Measurements from ENCODE around the gene SYT13. TPM values are rescaled to one million over a fixed set of nuclear protein-coding genes. Genes with fewer than 3 reads are reported as not detected.

SYT13 gene
- total RNA-seq, 1 donor, result under 0.01 TPM

DNA sequence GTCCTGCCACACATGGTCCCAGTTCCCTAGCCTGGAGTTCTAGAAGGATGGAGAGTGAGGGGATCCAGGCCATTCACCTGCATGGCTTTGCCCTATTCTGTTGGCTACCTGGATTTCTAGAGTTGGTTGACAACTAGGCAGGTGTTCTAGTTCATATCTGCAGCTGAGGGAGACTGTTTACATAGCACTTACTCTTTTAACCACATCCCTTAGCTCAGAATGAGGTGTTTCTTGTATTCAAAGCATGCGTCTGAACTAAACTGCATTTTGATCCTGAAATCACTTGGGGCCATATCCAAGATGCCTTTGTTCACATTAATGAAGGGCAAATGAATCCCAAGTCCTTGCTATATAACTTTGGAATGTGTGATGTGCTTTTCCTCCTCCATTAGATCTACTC is 60.9 kb downstream of the SYT13 start:
- DNase-seq (ENCODE audit: low read depth in 2 of 3, low spot score in 2 of 3), result no peak

DNA sequence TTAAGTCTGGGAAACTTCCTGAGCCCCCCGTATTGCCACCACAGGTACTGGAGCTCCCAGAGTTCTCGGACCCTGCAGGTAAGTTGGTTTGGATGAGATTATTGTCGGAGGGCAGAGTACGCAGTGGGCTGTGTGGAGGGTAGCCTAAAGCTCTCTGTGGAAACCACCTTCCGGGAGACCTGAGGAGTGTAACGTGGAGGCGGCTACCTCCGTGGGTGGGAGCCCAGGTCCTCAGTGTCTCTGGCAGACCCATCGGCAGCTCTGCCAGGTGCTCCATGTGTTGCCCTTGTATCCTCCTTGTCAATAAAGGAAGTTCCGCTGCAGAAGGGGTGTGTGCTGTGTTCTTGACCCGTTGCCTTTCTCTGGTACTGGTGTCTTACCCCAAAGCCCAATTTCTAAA is 61.4 kb downstream of the SYT13 start:
- no peak for DNase-seq (ENCODE audit: low read depth in 2 of 3, low spot score in 2 of 3)

GRCh38 chr11:45223496-45223895 is 62.6 kb downstream of the SYT13 start:
- no peak for DNase-seq (ENCODE audit: low read depth in 2 of 3, low spot score in 2 of 3)

- no peak for DNase-seq (ENCODE audit: low read depth in 2 of 3, low spot score in 2 of 3)
These were observed 66.7 kb downstream of the SYT13 start for GRCh38 chr11:45219411-45219810.

GRCh38 chr11:45218705-45219104 is 67.4 kb downstream of the SYT13 start:
- DNase-seq (ENCODE audit: low read depth in 2 of 3, low spot score in 2 of 3), result no peak

DNA sequence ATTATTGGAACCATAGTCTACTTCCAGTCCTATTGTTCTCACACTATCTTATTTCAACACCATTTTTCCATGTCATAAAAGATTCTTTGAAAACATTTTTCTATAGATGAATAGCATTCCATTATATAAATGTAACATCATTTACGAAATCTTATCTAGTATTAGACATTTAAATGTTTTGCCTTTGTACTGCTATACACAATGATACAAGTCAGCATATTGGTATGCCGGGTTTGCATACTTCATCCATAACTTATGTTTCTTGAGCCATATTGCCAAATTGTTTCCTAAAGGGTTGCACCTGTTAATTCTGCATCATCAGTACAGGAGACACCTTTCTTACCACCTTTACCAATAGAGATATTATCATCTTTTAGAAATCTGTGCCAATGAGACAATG is 68.2 kb downstream of the SYT13 start:
- DNase-seq (ENCODE audit: low read depth in 2 of 3, low spot score in 2 of 3), result no peak

GRCh38 chr11:45216901-45217300 is 69.2 kb downstream of the SYT13 start:
- no peak for DNase-seq (ENCODE audit: low read depth in 2 of 3, low spot score in 2 of 3)

DNA sequence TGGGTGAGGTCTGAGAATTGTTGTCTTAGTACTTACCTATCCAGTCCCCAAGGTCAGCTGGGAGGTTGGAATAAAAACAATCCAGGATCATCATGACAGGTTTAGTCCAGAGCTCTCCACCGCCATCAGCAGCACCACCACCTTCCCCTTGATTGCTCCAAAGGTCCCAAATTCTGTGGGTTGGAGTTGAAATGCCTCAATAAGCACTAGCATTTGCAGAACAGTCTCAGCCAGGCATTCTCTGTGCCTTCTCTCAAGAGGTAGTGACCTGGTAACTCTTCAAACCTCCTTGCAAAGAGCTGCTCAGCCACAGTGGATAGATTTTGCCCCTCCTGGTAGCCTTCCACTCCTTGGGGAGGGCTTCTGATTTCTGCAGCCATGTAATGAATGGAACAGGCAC is 70.1 kb downstream of the SYT13 start:
- no peak for DNase-seq (ENCODE audit: low read depth in 2 of 3, low spot score in 2 of 3)

DNA sequence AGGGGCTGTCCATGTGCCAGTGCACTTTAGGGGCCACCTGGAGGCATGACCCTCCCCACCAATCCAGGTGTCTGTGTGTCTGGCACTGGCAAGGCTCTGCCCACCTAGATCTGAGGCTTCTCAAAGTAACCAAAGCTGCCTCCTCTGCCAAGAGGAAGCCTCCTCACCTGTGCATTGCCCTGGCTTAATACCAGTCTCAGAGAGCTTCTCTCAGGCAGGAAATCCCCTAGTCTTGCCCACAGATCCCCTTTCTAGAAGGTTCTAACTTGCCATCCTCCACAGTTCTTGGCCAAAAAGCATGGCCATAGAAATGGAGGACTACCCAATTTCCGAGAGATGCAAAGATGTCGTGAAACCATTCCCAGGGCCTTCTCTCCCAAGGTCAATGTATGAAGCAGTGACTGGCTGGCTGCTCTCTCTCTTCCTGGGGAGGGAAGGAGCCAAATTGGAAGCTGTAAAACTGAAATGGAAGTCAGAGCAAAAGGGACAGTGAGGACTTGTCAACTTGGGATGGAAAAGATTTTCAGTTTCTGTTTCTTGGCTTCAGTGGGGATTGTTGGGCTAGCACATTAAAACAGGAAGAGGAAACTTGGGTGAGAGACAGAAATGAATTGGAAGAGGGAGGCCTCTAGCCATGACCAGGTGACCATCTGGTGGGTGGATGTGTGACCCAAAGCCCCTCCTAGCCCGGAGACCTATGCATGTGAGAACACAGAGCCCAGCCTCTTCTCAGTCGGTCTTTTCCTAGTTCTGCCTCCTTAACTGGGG is 70.9 kb downstream of the SYT13 start:
- DNase-seq (ENCODE audit: low read depth in 2 of 3, low spot score in 2 of 3), result no peak

DNA sequence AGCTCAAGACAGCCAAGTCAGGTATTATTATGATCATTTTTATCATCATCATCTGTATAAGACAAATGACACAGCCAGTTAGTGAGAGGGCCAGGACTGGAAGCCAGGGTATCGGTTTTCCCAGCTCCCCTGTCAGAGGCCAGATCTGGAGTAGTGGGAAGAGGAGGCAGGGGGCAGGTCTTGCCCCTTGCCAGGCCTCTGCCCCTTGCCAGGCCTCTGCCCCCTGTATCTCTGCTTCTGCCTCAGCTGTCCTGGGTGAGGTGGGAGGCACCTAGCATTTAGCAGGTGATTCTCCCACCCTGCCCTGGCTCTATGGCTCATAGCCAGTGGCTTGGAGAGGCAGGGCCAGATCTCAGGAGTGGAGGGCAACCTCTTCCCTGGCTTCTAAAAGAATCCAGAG is 72.4 kb downstream of the SYT13 start:
- no peak for DNase-seq (ENCODE audit: low read depth in 2 of 3, low spot score in 2 of 3)

DNA sequence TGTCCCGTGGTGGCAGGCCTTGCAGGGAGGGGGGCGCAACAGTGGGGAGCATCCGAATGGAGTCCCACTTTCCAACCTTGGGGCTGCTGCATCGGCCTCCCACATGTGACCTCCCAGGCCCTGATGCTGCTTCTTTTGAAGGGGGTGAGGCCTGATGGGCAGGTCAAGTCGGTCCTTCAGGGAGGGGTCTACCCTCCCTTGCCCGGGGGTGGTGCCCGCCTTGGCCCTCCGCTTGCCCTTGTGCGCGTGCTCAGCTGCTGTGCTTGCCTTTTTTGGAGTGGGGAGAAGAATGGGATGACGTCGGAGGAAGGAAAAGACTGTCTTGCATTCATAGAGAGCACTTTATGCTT is 72.8 kb downstream of the SYT13 start:
- no peak for DNase-seq (ENCODE audit: low read depth in 2 of 3, low spot score in 2 of 3)

DNA sequence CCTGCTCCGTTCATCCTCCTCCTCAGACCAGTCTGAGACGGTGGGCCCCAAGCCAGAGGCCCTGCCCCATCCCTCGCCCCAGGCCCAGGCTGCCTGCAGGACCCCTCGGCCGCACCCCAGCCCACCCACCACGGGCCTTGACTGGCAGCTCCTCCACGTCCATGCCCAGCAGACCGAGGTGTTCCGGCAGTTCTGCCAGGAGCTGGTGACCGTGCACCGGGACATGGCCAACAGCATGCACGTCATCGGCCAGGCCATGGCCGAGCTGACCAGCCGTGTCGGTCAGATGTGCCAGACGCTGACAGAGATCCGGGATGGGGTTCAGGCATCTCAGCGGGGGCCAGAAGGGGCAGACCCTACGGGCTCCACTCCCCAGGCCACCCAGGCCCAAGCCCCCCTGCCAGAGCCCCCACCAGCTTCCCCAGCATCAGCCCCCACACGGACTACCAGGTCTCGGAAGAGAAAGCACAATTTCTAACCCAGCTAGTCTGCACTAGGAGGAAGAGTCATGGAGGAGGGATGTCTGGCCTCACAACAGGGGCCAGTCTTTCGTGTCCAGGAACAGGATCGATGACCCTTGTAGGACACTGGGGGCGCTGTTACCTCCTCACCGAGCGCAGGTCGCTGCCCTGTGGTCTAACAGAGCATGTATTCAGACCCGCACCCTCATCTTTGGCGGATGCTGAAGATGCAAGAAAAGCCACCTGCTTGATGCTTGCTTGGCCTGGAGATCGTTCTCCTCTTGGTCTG is 73.4 kb downstream of the SYT13 start:
- DNase-seq (ENCODE audit: low read depth in 2 of 3, low spot score in 2 of 3), result no peak

DNA sequence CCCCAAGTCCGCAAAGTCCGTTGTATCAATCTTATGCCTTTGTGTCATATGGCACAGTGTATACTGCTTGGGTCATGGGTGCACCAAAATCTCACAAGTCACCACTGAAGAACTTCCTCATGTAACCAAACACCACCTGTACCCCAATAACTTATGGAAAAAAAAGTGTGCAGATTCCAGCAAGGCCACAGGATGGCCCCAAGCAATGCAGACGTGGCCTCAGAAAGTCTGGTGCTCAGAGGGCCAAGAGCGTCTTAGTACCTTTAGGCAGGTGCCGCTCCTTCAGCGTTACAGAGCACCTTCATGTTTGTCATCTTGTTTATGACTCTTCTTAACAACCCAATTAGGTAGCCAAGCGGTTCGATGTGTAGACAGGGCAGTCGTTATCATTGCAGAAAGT is 74.4 kb downstream of the SYT13 start:
- peak in 1 of 3 donors; percentile 7 for DNase-seq (ENCODE audit: low read depth in 2 of 3, low spot score in 2 of 3)

DNA sequence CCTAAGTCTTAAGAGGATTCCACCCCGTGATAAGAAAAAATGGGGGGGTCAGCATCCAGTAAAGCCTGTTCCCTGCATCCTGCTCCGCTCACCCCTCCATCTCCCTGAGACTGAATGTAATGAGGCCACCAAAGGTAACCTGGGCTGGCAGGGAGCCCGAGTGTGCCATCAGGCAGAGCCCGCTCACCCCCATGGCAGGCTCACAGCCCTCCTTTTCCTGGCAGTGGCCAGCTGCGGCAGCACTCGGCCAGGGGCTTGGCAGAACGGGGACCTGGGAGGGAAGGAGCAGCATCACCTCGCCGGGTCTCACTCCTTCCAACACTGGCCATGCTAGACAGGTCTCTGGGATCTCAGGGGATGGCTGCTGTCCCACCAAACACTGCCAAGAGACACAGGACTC is 75.3 kb downstream of the SYT13 start:
- DNase-seq (ENCODE audit: low read depth in 2 of 3, low spot score in 2 of 3), result no peak

DNA sequence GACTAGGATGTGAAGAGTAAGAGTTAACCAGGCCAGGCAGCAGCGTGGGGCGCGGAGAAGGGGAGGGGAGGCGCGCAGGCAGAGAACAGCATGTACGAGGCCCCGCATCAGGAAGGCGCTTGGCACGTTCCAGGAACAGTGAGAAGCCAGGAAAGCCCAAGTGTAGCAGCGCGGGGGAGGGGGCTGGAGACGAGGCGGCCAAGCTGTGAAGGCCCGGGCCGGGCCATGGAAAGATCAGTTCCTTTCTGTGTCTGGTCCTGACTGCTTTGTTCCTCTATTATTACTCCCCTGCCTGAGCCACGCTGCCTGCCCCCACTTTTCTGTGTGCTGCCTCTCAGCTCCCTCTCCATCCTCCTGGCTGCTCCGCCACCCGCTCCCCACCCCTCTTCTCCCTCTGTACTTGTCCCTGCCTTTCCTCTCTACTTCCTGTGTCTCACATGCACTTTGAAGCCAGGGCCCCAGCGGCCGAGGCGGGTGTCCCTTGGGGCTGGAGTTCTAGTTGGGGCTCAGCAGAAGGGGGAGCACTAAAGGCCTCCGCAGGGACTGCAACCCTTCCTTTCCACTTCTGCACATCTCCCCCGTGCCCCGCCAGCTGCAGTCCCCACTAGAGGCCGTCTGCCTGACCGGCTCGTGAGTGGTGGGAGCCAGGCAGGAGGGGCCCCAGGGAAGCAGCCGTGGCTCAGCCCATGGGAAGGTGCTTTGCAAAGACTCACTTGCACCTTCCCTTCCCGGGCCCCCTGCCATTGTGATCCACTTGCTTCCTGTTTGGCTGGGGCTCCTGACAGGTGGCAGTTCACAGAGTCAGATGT is 76.0 kb downstream of the SYT13 start:
- DNase-seq (ENCODE audit: low read depth in 2 of 3, low spot score in 2 of 3), result peak in 2 of 3 donors; percentile 9 to 43

DNA sequence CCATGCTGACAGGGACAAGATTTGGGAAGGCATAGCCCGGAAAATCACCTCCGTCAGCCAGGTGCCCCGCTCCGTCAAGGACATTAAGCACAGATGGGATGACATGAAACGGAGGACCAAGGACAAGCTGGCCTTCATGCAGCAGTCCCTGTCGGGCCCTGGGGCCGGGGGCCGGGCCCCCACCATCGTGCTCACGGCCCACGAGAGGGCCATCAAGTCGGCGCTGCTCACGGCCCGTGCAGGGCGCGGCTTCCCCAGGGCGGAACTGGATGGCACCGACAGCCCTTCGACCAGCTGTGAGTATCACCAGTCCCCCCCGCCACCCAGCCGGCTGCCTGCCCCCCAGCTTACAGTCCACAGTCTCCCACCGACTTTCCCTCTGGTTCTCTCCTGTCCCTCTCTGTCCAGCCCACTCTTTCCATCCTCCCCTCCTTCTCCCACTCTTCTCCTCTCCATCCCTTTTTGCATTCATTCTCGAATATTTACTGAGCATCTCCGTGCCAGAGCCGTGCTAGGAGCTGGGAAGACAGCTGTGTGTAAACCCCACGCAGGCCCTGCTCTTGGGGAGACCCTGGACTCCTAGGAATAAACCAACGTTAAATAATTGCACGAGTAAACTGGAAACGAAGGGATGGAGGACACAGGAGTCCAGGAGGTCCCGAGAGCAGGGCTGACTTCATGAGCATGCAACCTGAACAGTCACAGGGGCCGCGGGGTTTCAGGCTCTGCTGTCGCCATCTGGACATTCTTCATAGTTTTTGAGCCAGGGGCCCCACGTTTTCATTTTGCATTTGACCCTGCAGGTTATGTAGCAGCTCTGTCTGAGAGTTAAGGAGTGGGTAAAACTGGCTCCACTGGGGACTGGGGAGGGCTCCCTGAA is 76.9 kb downstream of the SYT13 start:
- no peak for DNase-seq (ENCODE audit: low read depth in 2 of 3, low spot score in 2 of 3)

GRCh38 chr11:45208135-45208534 is 78.0 kb downstream of the SYT13 start:
- no peak for DNase-seq (ENCODE audit: low read depth in 2 of 3, low spot score in 2 of 3)

- no peak for DNase-seq (ENCODE audit: low read depth in 2 of 3, low spot score in 2 of 3)
These were observed 80.2 kb downstream of the SYT13 start for GRCh38 chr11:45205978-45206377.

- no peak for DNase-seq (ENCODE audit: low read depth in 2 of 3, low spot score in 2 of 3)
These were observed 81.4 kb downstream of the SYT13 start for GRCh38 chr11:45204761-45205160.

GRCh38 chr11:45193695-45194094 is 92.4 kb downstream of the SYT13 start:
- DNase-seq (ENCODE audit: low read depth in 2 of 3, low spot score in 2 of 3), result no peak

All from hematopoietic multipotent progenitor cell (in vitro differentiated cells).